A549 treated with Mapracorat at 1 μM for 4 hours (cell line): Measurements from ENCODE around the gene COX6A2. TPM values are rescaled to one million over a fixed set of nuclear protein-coding genes. Genes with fewer than 3 reads are reported as not detected.

Experiments
- total RNA-seq: library from RNA; stranded (reverse); fragments of 200-300 nt; extraction: Qiagen RNA extraction; gene quantifications from 5 replicates; pipeline ENCODE4 v1.2.3, GENCODE V29; 2022

COX6A2 gene
- total RNA-seq = not detected in 5 replicates

DNA sequence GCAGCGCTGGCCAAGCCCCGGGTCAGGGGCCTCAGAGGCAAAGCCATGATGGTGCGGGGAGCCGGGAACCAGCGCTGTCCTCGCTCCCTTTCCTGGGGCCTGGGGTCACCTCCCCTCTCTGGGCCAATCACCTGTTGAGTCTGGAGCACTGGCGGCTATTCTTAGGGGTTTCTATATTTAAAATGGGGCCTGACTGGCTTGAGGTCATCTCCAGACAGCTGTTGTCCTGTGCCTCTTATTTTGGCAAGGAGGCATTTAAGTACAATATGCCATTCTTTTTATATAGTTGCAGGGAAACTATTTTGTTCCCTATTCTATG is at the start of gene COX6A2:
Gene COX6A2, minus strand, starts transcription at position 82 of the 319 bp plus-strand sequence. Its CDS starts 35 bp downstream, at position 47.

DNA sequence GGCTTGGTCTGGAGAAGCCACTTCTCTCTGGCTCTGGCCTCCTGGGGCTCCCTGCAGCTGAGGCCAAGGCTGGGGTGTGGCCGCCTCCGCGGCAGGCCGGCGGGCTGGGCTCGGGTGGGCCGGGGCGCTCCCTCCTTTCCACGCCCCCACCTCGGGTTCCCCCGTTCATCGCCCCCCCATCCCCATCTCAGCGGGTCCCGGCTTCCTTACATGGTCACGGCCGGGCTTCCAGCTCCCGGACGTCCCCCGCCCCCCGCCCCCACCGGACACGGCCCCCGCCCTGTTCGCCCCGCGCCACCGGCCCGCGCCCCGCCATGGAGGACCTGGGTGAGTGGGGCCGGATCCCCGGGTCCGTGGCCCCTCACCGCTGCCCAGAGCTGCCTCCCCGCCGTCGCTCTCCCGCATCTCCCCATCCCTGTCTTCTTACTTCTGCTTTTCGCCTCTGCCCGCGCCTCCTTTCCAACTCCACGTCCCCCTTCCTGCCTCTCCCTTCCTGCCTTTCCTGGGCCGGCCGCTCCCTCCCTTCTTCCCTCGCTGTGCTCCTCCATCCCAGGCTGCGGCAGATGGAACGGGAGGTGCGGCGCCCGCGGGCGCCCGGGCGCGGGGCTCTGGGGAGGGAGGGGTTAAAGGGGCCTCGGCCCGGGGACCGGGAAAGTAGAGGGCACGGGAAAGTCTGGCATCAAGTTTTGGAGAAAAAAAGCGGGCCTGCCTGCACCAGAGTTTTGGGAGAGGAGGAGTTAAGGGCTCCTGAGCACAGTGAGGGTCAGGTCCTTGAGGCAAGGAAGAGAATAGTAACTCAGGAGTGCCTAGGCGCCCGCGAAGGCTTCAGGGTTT is 43.9 kb upstream of the COX6A2 start, which contains the start of gene TGFB1I1:
Gene TGFB1I1, plus strand, starts transcription at position 278 of the 834 bp plus-strand sequence. Its CDS starts 37 bp downstream, at position 315.

DNA sequence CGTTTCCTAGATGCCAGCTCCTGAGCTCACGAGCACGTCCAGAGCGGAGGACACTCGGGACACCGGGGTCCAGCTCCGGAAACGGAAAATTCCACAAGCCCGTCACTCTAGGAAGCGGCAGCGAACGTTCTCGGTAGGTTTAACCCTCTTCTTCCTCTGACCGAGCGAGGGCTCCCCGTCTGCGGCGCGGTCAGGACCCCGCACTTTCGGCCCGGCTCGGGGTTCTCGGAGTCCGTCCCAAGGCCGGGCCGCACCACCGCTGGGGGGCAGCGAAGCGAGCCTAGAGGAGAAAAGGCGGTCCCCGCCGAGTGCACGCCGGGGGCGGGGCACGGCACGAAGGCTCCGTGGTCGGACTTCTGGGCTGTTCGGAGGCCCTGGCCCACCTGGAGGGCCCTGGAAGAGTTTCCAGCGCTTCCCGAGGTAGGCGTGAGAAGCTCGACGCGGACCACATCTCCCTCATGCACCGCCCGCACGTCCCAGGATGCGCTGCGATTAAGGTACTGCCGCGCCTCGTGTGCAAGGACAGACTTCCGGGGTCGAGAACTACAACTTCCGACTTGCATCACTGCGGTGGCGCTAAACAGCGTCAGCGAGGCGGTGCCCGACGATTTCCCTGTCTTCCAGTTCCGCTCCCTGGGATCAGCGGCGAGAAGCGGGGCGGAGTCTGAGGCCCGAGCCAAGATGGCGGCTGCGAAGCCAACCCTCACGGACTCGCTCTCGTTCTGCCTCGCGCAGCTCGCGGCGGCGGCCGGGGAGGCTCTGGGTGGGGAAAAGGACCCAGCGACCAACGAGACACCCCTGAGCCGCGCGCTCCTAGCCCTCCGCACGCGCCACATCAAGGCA is 30.9 kb upstream of the COX6A2 start, which contains the start of gene ARMC5:
Gene ARMC5, plus strand, starts transcription at position 658 of the 843 bp plus-strand sequence. Its CDS starts 24 bp downstream, at position 682.

DNA sequence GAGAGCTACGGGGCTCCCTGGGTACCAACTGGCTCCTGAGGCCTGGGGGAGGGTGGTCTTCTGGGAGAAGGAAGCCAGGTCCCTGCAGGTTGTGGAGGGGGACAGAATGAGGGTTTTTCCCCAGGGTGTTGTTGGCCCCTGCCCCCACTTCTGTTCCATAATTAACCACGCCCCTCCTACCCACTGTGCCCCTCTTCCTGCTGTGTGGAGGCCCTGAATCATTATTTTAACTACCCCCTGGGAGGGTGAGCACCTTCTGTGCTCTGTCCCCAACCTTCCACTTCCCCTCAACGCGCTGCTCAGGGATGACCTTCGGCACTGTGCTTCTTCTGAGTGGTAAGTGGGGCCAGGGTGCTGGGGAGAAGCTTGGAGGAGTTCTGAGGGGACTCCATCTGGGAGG is 35.1 kb downstream of the COX6A2 start, which contains the start of gene ITGAD:
Gene ITGAD, plus strand, starts transcription at position 280 of the 400 bp plus-strand sequence. Its CDS starts 26 bp downstream, at position 306.

Other genes with a start within 250 kb of the COX6A2 start
- gene FUS, start 248.2 kb downstream of the COX6A2 start, total RNA-seq = 503 to 575 TPM (median 524 TPM) in 5 replicates
- gene PYCARD, start 225.6 kb downstream of the COX6A2 start, total RNA-seq = 24.2 to 43.2 TPM (median 37.4 TPM) in 5 replicates
- gene TRIM72, start 214.2 kb downstream of the COX6A2 start, total RNA-seq = 0.07 to 0.15 TPM (median 0.07 TPM) in 5 replicates
- gene PYDC1, start 211.2 kb downstream of the COX6A2 start, total RNA-seq = not detected in 5 replicates
- gene ITGAM, start 168.4 kb downstream of the COX6A2 start, total RNA-seq = 1.4 to 2.8 TPM (median 2.1 TPM) in 5 replicates
- gene ITGAX, start 73.2 kb downstream of the COX6A2 start, total RNA-seq = 1.1 to 1.6 TPM (median 1.3 TPM) in 5 replicates
- gene ITGAD, start 35.0 kb downstream of the COX6A2 start, total RNA-seq = 0.05 to 0.16 TPM (median 0.07 TPM) in 3 of 5 replicates, not detected in the others
- 0.05 to 0.22 TPM (median 0.10 TPM) in 5 replicates for gene ZNF843, start 14.4 kb upstream of the COX6A2 start, total RNA-seq
- gene ARMC5, start 31.1 kb upstream of the COX6A2 start, total RNA-seq = 5.9 to 14.0 TPM (median 10.2 TPM) in 5 replicates
- 38.0 to 61.9 TPM (median 53.0 TPM) in 5 replicates for gene TGFB1I1, start 43.8 kb upstream of the COX6A2 start, total RNA-seq
- 0.23 to 0.34 TPM (median 0.27 TPM) in 4 of 5 replicates, not detected in the other for gene SLC5A2, start 54.8 kb upstream of the COX6A2 start, total RNA-seq
- 38.7 to 54.6 TPM (median 49.4 TPM) in 5 replicates for gene RUSF1, start 80.0 kb upstream of the COX6A2 start, total RNA-seq
- gene AHSP, start 99.5 kb upstream of the COX6A2 start, total RNA-seq = not detected in 5 replicates